Endothelial cell of umbilical vein (primary cell): Measurements from ENCODE around the gene FKBP14. TPM values are rescaled to one million over a fixed set of nuclear protein-coding genes. Genes with fewer than 3 reads are reported as not detected.

ENCODE experiments used
- BruUV-seq: library from RNA; stranded (reverse); fragments of 400-500 nt; replicated peaks from 2 replicates; lab custom pipeline; 2021; lab: Mats Ljungman, UMichigan
- CTCF ChIA-PET: fragments of 300-600, 350-600 bp; sonication (Branson Sonifier 250); formaldehyde crosslinking; loops from one replicate; lab custom pipeline; 2021; ENCODE audit warnings: antibody characterized with exemption, inconsistent platforms; lab: Charles Lee
- POLR2A ChIA-PET: fragments of 300-600, 350-600 bp; sonication (Branson Sonifier 250); formaldehyde crosslinking; loops from one replicate; lab custom pipeline; 2021; ENCODE audit warnings: antibody characterized with exemption, inconsistent platforms; lab: Charles Lee
- DNase-seq: peaks from one replicate; pipeline ENCODE4 v3.0.0-alpha.2; 2011; ENCODE audit warnings: low read depth, low spot score
- FAIRE-seq: peaks from 2 replicates; lab custom pipeline; 2011; peaks lifted over from hg19 to GRCh38; lab: Jason Lieb, UNC
- H2AFZ ChIP-seq: 2 replicates; pipeline ENCODE4 v1.6.0; 2012; ENCODE audit warnings: low read depth, low read length, control low read depth, inconsistent platforms
- H3K27ac ChIP-seq: 2 replicates; pipeline ENCODE4 v1.5.1; 2011; ENCODE audit warnings: low read depth, mild to moderate bottlenecking, control low read depth, low read length, moderate library complexity; ENCODE audit not compliant: insufficient read depth
- H3K27me3 ChIP-seq, 2 experiments: 2 replicates each; pipeline versions ENCODE4 v1.6.0 to v1.6.1; 2011; ENCODE audit warnings: low read length in 2 of 2, mixed read lengths in 1 of 2; ENCODE audit not compliant: control insufficient read depth in 2 of 2, insufficient read depth in 2 of 2
- H3K36me3 ChIP-seq, 2 experiments: 2 replicates in 1 of 2; 3 replicates in 1 of 2; pipeline ENCODE4 v1.5.1; 2011; ENCODE audit warnings: low read length in 2 of 2, mild to moderate bottlenecking in 1 of 2, moderate library complexity in 1 of 2; ENCODE audit not compliant: control insufficient read depth in 2 of 2, insufficient read depth in 2 of 2; ENCODE audit errors: extremely low read depth in 1 of 2
- H3K4me1 ChIP-seq: 3 replicates; pipeline ENCODE4 v1.5.1; 2011; ENCODE audit warnings: mild to moderate bottlenecking, low read length; ENCODE audit not compliant: control insufficient read depth, insufficient read depth; ENCODE audit errors: extremely low read depth
- H3K4me2 ChIP-seq: 2 replicates; pipeline ENCODE4 v1.6.1; 2011; ENCODE audit warnings: low read length, control low read depth, mixed read lengths; ENCODE audit not compliant: insufficient read depth
- H3K4me3 ChIP-seq, 3 experiments: fragments of 200-600 bp in 1 of 3; sonication (generic), shearing (Covaris generic) in 1 of 3; replicated peaks in 1 of 3; 2 replicates each; pipeline ENCODE4 v1.5.1; 2011 to 2016; ENCODE audit warnings: control low read depth in 3 of 3, low read length in 3 of 3, mild to moderate bottlenecking in 2 of 3, inconsistent platforms in 1 of 3, low read depth in 1 of 3, moderate library complexity in 1 of 3; ENCODE audit not compliant: insufficient read depth in 1 of 3
- H3K79me2 ChIP-seq: 2 replicates; pipeline ENCODE4 v1.6.0; 2012; ENCODE audit warnings: low read length, inconsistent platforms; ENCODE audit not compliant: control insufficient read depth, insufficient read depth
- H3K9ac ChIP-seq: replicated peaks from 2 replicates; pipeline ENCODE3; 2011; ENCODE audit warnings: low read length, control low read depth; ENCODE audit not compliant: insufficient read depth; ENCODE audit errors: extremely low read depth
- H3K9me1 ChIP-seq: replicated peaks from 3 replicates; pipeline ENCODE4 v1.6.0; 2011; ENCODE audit warnings: mild to moderate bottlenecking, low read length; ENCODE audit not compliant: control insufficient read depth, insufficient read depth; ENCODE audit errors: extremely low read depth
- H3K9me3 ChIP-seq: replicated peaks from 2 replicates; pipeline ENCODE4 v1.5.1; 2012; ENCODE audit warnings: low read length, inconsistent platforms; ENCODE audit not compliant: control insufficient read depth, insufficient read depth
- H4K20me1 ChIP-seq: replicated peaks from 2 replicates; pipeline ENCODE3; 2011; ENCODE audit warnings: mild to moderate bottlenecking, low read length; ENCODE audit not compliant: control insufficient read depth, insufficient read depth; ENCODE audit errors: extremely low read depth
- CTCF ChIP-seq, 2 donors: IDR thresholded peaks; 1 replicate in 1 of 2; 2 replicates in 1 of 2; pipeline ENCODE4 v1.5.1; 2011; ENCODE audit warnings: low read length in 2 of 2, mild to moderate bottlenecking in 2 of 2, moderate library complexity in 2 of 2, control low read depth in 1 of 2, inconsistent platforms in 1 of 2, low read depth in 1 of 2; ENCODE audit not compliant: insufficient read depth in 1 of 2; ENCODE audit errors: extremely low read depth in 1 of 2
- EZH2 ChIP-seq: IDR thresholded peaks from 2 replicates; pipeline ENCODE4 v1.6.1; 2012; ENCODE audit warnings: borderline replicate concordance, low read depth, mild to moderate bottlenecking, moderate library complexity, low read length, inconsistent platforms; ENCODE audit not compliant: severe bottlenecking
- FOS ChIP-seq: IDR thresholded peaks from 2 replicates; pipeline ENCODE4 v1.6.1; 2011; ENCODE audit warnings: mild to moderate bottlenecking, low read length, moderate library complexity, borderline replicate concordance; ENCODE audit not compliant: insufficient read depth
- GATA2 ChIP-seq: IDR thresholded peaks from 2 replicates; pipeline ENCODE4 v1.7.0; 2011; ENCODE audit warnings: low read depth, mild to moderate bottlenecking, moderate library complexity, mixed read lengths, low read length; ENCODE audit not compliant: insufficient read length, insufficient read depth
- JUN ChIP-seq: IDR thresholded peaks from 2 replicates; pipeline ENCODE4 v1.6.1; 2011; ENCODE audit warnings: borderline replicate concordance, low read depth; ENCODE audit not compliant: insufficient read length, insufficient read depth
- MYC ChIP-seq: IDR thresholded peaks from one replicate; pipeline ENCODE4 v1.6.1; 2011; ENCODE audit warnings: mild to moderate bottlenecking, low read depth, low read length
- POLR2A ChIP-seq: IDR thresholded peaks from 2 replicates; pipeline ENCODE4 v1.6.1; 2012; ENCODE audit warnings: low read depth, mild to moderate bottlenecking, control low read depth, low read length
- POLR2AphosphoS5 ChIP-seq: IDR thresholded peaks from 2 replicates; pipeline ENCODE4 v1.6.1; 2012; ENCODE audit warnings: low read depth, mild to moderate bottlenecking, control low read depth, low read length, moderate library complexity; ENCODE audit not compliant: insufficient read depth
- dilution Hi-C: fragments of 300-500 bp; cut with MboI; formaldehyde crosslinking; loops from one replicate; pipeline ENCODE4 v1.15.0; 2019; ENCODE audit warnings: low sequenced_read_pairs; ENCODE audit not compliant: extremely low pct_ligation_motif_present
- intact Hi-C: fragments of 100-400 bp; cut with micrococcal nuclease; formaldehyde crosslinking; loops from one replicate; pipeline ENCODE4 v1.10.0; 2022
- polyA plus RNA-seq, 4 experiments: library from polyadenylated mRNA; depleted of rRNA in 3 of 4; stranded (reverse) in 3 of 4; unstranded in 1 of 4; fragments of >200 nt; gene quantifications; 2 replicates each; pipeline versions ENCODE4 v1.2.1 to v1.2.3, GENCODE V29; 2011 to 2012; ENCODE audit warnings: missing spikeins in 1 of 4
- total RNA-seq: library from RNA; stranded (reverse); gene quantifications from 2 replicates; pipeline ENCODE4 v1.2.3, GENCODE V29; 2021
- TF ChIP-seq, protein P1 (sequence below): IDR thresholded peaks from 2 replicates; pipeline ENCODE4 v1.6.1; 2011; ENCODE audit not compliant: insufficient read depth, insufficient read length

Gene FKBP14
- total and polyA plus RNA-seq, 2 donors (not counting 3 experiments of a cell fraction or from before 2014, with no cell fraction given): 9.8 to 37.4 TPM

GRCh38 chr7:29965030-29965429, 61.5 kb downstream of the FKBP14 start:
- H2AFZ ChIP-seq: no peak overlapping the region
- POLR2A ChIA-PET: no interaction called here
- H3K4me2 ChIP-seq: no peak overlapping the region
- no peak overlapping the region for H3K4me3 ChIP-seq
- no peaks in the 10 kb centered on the region for H3K4me1 ChIP-seq
- CTCF ChIA-PET: interaction anchor here (1.2 to 1.6 kb wide), 2 partner anchors 10 to 43 kb away, joined by 3 to 4 read pairs; no protein-coding TSS in a partner anchor
- BruUV-seq: no TSS peak
- H3K9me1 ChIP-seq: no peaks in the 10 kb centered on the region
- H4K20me1 ChIP-seq: no peaks in the 10 kb centered on the region
- dilution Hi-C loops (no loop called here), intact Hi-C loops (no loop called here)
- no peak for FAIRE-seq
- TF ChIP-seq POLR2A: no peak
- TF ChIP-seq, protein P1, sequence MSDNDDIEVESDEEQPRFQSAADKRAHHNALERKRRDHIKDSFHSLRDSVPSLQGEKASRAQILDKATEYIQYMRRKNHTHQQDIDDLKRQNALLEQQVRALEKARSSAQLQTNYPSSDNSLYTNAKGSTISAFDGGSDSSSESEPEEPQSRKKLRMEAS: no peak
- no peak for TF ChIP-seq CTCF (IDR thresholded peaks at IDR 0.05; ENCODE audit: extremely low read depth in 1 of 2, insufficient read depth in 1 of 2, low read depth in 1 of 2, low read length in 2 of 2)
- TF ChIP-seq GATA2: no peak
- TF ChIP-seq EZH2: no peak
- no peak for DNase-seq
- H3K27me3 ChIP-seq: no peaks in the 10 kb centered on the region
- H3K27ac ChIP-seq: no peak overlapping the region
- H3K9ac ChIP-seq: no peak overlapping the region
- no peaks in the 10 kb centered on the region for H3K9me3 ChIP-seq
- H3K36me3 ChIP-seq: peaks cover 4 to 11% of the 10 kb centered on the region in 2 experiments
- H3K79me2 ChIP-seq: peaks cover 20% of the 10 kb centered on the region

GRCh38 chr7:29962035-29962434, 64.5 kb downstream of the FKBP14 start:
- H4K20me1 ChIP-seq: no peaks in the 10 kb centered on the region
- H3K9me3 ChIP-seq: no peaks in the 10 kb centered on the region
- DNase-seq (no peak), FAIRE-seq (no peak)
- dilution Hi-C loops (no loop called here), intact Hi-C loops (no loop called here)
- no peaks in the 10 kb centered on the region for H3K27me3 ChIP-seq
- H3K4me3 ChIP-seq: no peak overlapping the region
- H3K9me1 ChIP-seq: no peaks in the 10 kb centered on the region
- ChIA-PET CTCF (interaction anchor here (2.1 kb wide), 1 partner anchor 100 kb away, joined by 6 read pairs; no protein-coding TSS in a partner anchor), POLR2A (no interaction called here)
- no peaks in the 10 kb centered on the region for H3K4me1 ChIP-seq
- no TSS peak for BruUV-seq
- no peak overlapping the region for H3K4me2 ChIP-seq
- H3K36me3 ChIP-seq: peaks cover 0 to 2% of the 10 kb centered on the region in 2 experiments
- TF ChIP-seq CTCF (IDR thresholded peaks at IDR 0.05; ENCODE audit: extremely low read depth in 1 of 2, insufficient read depth in 1 of 2, low read depth in 1 of 2, low read length in 2 of 2) (no peak), JUN (no peak), MYC (no peak), POLR2AphosphoS5 (no peak), FOS (no peak), GATA2 (no peak), EZH2 (no peak), POLR2A (no peak)
- TF ChIP-seq, protein P1: no peak
- no peaks in the 10 kb centered on the region for H3K79me2 ChIP-seq
- H3K27ac ChIP-seq: no peak overlapping the region
- no peak overlapping the region for H2AFZ ChIP-seq
- no peak overlapping the region for H3K9ac ChIP-seq
